Cardiac fibroblast (primary cell): ENCODE results near the gene CACNA1D.

Experiments
- DNase-seq, 2 donors: peaks; one replicate each; pipeline versions ENCODE4 v3.0.0 to v3.0.0-alpha.2; 2010; ENCODE audit warnings: low read depth in 2 of 2
- H3K4me3 ChIP-seq, 2 donors: replicated peaks in 1 of 2; 1 replicate in 1 of 2; 2 replicates in 1 of 2; pipeline ENCODE4 v1.5.1; 2011; ENCODE audit warnings: low read depth in 2 of 2, low read length in 2 of 2, mild to moderate bottlenecking in 2 of 2, moderate library complexity in 1 of 2
- CTCF ChIP-seq: IDR thresholded peaks from one replicate; pipeline ENCODE4 v1.5.1; 2011; ENCODE audit warnings: low read depth, mild to moderate bottlenecking, low read length, inconsistent platforms

CACNA1D gene

GRCh38 chr3:53815651-53816050, 321.2 kb downstream of the CACNA1D start:
- H3K4me3 ChIP-seq = no peak overlapping the region
- DNase-seq = no peak
- no peak for TF ChIP-seq CTCF

- no peak overlapping the region for H3K4me3 ChIP-seq
- no peak for DNase-seq
- TF ChIP-seq CTCF = no peak
Measured at GRCh38 chr3:53816425-53816824, 322.0 kb downstream of the CACNA1D start.

GRCh38 chr3:53817211-53817610, 322.8 kb downstream of the CACNA1D start:
- no peak for DNase-seq
- no peak for TF ChIP-seq CTCF
- no peak overlapping the region for H3K4me3 ChIP-seq

GRCh38 chr3:53817809-53818208, 323.4 kb downstream of the CACNA1D start:
- no peak for TF ChIP-seq CTCF
- H3K4me3 ChIP-seq = no peak overlapping the region
- no peak for DNase-seq

GRCh38 chr3:53818221-53819162, 324.1 kb downstream of the CACNA1D start:
- DNase-seq = no peak
- no peak overlapping the region for H3K4me3 ChIP-seq
- TF ChIP-seq CTCF = no peak

GRCh38 chr3:53819163-53819868, 324.9 kb downstream of the CACNA1D start:
- DNase-seq = no peak
- TF ChIP-seq CTCF = no peak
- no peak overlapping the region for H3K4me3 ChIP-seq
